Activated T-cell treated with anti-CD3 and anti-CD28 coated beads, Interleukin-2, amount 50 U/mL, for 24 hours (primary cell): ENCODE results near the gene CUL1.

ENCODE experiments used
- DNase-seq: peaks from one replicate; pipeline ENCODE4 v3.0.0-alpha.2; 2020
- H3K27ac Mint-ChIP-seq: 2 replicates; pipeline ENCODE4 v1.8.0; 2020; ENCODE audit warnings: mild to moderate bottlenecking, mixed read lengths
- H3K27me3 Mint-ChIP-seq: 2 replicates; pipeline ENCODE4 v1.8.0; 2020; ENCODE audit warnings: mixed read lengths
- H3K36me3 Mint-ChIP-seq: 2 replicates; pipeline ENCODE4 v1.8.0; 2020; ENCODE audit warnings: low read depth, mixed read lengths
- H3K4me1 Mint-ChIP-seq: 2 replicates; pipeline ENCODE4 v1.8.0; 2020; ENCODE audit warnings: low read depth, mixed read lengths
- H3K4me3 Mint-ChIP-seq: 2 replicates; pipeline ENCODE4 v1.8.0; 2020; ENCODE audit warnings: mild to moderate bottlenecking, moderate library complexity, mixed read lengths
- H3K9me3 Mint-ChIP-seq: 2 replicates; pipeline ENCODE4 v1.8.0; 2020; ENCODE audit warnings: mixed read lengths

The CUL1 gene

DNA sequence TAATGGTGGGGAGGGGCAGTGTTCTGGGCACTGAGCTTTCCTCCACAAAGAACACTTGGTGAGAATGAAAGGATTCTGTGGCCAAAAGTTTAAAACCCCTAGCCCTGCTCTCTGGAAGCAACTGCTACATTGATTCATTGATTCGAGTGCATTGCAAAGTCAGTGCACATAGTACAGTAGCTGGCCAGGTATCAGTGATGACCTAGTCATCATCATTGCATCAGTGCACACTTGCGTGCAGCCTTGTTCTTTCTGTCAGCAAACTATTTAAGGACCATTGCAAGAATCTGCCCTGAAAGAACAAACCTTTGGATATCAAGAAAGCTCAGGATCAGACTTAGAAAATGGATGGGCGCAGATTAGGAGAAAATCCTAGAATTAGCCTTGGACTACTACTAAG lies 47.4 kb downstream of the CUL1 start:
- Mint-ChIP-seq H3K36me3 (peaks cover 81% of the 10 kb centered on the region), H3K9me3 (peaks cover 8% of the 10 kb centered on the region), H3K4me3 (no peak overlapping the region), H3K27me3 (no peaks in the 10 kb centered on the region), H3K4me1 (peaks cover 38% of the 10 kb centered on the region), H3K27ac (peak overlapping the region; percentile 63)
- no peak for DNase-seq

DNA sequence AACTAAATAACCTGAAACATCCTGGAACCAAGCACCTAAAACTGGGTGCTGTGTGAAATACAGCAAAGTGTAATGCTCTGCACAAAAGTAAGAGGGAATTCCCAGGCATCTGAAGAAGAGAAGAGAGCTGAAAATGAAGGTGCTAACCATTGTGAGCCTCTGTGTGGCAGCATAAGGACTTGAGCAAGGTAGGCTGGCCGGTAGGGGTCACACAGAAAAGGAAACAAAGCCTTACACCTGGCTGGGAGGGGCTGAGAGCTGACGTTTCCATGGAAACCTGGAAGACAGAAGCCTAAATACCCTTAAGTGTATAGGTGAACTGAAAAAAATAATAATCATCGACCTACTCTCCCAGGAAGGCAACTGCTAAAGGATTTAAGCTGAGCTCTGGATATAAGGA lies 48.6 kb downstream of the CUL1 start:
- Mint-ChIP-seq H3K27me3 (no peaks in the 10 kb centered on the region), H3K36me3 (peaks cover 78% of the 10 kb centered on the region), H3K4me1 (peaks cover 39% of the 10 kb centered on the region)

DNA sequence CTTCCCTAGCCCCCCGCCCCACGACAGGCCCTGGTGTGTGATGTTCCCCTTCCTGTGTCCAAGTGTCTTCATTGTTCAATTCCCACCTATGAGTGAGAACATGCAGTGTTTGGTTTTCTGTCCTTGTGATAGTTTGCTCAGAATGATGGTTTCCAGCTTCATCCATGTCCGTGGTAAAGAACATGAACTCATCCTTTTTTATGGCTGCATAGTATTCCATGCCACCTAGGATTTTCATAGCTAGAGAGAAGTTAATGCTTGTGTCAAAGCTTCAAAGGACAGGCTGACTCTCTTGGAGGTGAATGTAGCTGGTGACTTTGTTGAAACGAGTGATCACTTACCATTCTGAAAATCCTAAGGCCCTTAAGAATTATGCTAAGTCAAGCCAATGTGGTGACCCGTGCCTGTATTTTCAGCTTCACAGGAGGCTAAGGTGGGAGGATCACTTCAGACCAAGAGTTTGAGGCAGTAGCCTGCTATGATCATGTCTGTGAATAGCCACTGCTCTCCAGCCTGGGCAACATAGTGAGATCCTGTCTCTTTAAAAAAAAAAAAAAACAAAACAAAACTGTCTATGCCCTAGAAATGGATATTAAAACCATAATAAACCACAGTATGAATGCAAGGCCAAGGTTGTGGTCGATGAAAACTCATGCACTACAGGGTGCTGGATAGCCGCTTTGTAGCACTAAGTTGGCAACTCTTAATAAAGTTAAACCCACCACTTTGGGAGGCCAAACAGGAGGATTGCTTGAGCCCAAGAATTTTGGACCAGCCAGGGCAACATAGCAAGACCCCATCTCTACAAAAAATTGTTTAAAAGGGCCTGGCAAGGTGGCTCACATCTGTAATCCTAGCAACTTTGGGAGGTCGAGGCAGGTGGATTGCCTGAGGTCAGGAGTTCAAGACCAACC lies 52.0 kb downstream of the CUL1 start:
- Mint-ChIP-seq H3K27ac (no peak overlapping the region), H3K4me1 (peaks cover 28% of the 10 kb centered on the region), H3K36me3 (peaks cover 70% of the 10 kb centered on the region), H3K4me3 (no peak overlapping the region), H3K9me3 (peaks cover 8% of the 10 kb centered on the region), H3K27me3 (no peaks in the 10 kb centered on the region)
- no peak for DNase-seq

More for the DNA sequence above, 48.6 kb downstream of the CUL1 start:
- Mint-ChIP-seq H3K9me3 (peaks cover 8% of the 10 kb centered on the region), H3K27ac (peak overlapping the region; percentile 4), H3K4me3 (no peak overlapping the region)
- DNase-seq: no peak

DNA sequence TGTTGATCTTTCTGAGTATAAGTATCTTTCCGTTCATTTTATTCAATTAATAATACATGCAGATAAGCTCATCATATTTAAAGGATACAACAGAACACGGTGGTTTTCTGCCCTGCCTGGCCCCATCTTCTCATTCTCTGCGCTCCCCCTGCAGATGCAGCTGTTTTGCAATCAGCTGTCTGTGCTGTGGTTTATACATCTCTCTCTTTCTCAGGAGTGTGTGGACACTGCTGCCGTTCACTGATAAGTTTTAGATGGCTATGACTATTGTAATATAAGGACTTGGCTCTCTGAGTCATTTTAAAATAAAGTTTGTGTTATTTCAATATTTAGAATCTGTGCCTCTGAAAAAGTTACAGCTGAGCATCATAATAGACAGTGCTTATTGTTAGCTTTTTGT lies 54.5 kb downstream of the CUL1 start:
- Mint-ChIP-seq H3K27ac (peak overlapping the region; percentile 0), H3K36me3 (peaks cover 70% of the 10 kb centered on the region), H3K27me3 (no peaks in the 10 kb centered on the region), H3K4me1 (peaks cover 18% of the 10 kb centered on the region), H3K9me3 (peaks cover 8% of the 10 kb centered on the region), H3K4me3 (no peak overlapping the region)
- no peak for DNase-seq

DNA sequence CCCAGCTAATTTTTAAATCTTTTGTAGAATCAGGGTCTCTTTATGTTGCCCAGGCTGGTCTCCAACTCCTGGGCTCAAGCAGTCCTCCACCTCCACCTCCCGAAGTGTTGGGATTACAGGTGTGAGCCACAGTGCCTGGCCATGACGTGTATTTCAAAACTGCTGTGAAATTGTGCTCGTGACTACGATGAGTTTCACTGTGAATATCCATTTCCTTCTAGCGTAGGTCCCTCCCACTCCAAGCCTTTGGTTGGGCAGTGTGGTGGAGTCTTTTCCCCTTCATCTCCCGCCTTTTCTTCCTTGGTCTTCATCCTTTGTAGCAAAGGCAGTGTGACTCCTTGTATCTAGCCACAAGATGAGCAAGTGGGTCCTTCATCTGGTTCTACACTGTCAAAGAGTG lies 56.2 kb downstream of the CUL1 start:
- Mint-ChIP-seq H3K27me3 (no peaks in the 10 kb centered on the region), H3K9me3 (peaks cover 2% of the 10 kb centered on the region), H3K36me3 (peaks cover 74% of the 10 kb centered on the region), H3K4me1 (peaks cover 18% of the 10 kb centered on the region), H3K4me3 (no peak overlapping the region), H3K27ac (peak overlapping the region; percentile 60)
- no peak for DNase-seq

DNA sequence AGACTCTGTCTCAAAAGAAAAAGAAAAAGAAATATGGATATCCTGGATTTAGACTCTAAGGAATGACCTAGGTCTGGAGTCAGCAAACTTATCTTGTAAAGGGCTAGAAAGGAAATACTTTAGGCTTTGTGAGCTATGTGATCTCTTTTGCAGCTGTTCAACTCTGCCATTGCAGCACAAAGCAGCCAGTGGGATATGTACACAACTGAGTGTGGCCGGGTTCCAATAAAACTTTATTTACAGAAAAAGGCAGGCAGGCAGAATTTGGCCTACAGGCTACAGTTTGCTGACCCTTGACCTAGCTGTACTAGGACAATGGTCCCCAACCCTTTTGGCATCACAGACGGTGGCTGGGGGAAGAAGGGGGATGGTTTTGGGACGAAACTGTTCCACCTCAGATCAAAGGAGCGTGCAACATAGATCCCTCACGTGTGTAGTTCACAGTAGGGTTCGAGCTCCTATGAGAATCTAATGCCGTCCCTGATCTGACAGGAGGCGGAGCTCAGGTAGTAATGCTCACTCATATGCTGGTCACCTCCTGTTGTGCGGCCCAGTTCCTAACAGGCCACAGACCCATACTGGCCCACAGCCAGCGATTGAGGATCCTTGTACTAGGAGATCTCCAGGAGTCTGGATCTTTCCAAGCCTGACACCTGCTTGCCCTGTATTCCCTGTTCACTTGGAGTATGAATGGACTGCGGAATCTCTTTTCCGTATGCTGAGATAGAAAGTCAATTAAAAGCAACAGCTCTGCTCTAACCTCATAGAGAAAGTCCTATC lies 63.0 kb downstream of the CUL1 start:
- no peaks in the 10 kb centered on the region for H3K27me3 Mint-ChIP-seq
- no peak for DNase-seq
- no peaks in the 10 kb centered on the region for H3K9me3 Mint-ChIP-seq
- peak overlapping the region; percentile 49 for H3K27ac Mint-ChIP-seq
- H3K36me3 Mint-ChIP-seq: peaks cover 88% of the 10 kb centered on the region
- H3K4me3 Mint-ChIP-seq: no peak overlapping the region
- no peaks in the 10 kb centered on the region for H3K4me1 Mint-ChIP-seq

DNA sequence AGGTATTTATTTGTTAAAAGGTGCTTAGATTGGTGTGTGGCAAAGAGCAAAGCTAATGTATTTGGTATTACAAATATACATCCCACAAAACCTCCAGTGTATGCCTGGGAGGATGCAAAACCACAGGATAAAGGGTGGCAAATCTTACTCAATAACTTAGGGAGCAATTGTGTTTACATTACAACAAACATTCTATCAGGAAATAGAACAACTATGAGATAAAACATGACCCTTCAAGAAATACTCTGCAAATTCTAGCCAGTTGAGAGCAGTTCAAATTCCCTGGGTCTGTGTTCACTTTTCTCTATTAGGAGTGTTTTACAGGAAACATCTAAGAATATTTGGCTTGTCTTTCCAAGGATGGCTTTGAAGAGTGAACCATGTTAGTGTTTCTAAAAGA lies 64.9 kb downstream of the CUL1 start:
- Mint-ChIP-seq H3K27me3 (no peaks in the 10 kb centered on the region), H3K4me3 (no peak overlapping the region), H3K36me3 (peaks cover 86% of the 10 kb centered on the region), H3K9me3 (no peaks in the 10 kb centered on the region), H3K4me1 (no peaks in the 10 kb centered on the region), H3K27ac (no peak overlapping the region)
- DNase-seq: no peak

DNA sequence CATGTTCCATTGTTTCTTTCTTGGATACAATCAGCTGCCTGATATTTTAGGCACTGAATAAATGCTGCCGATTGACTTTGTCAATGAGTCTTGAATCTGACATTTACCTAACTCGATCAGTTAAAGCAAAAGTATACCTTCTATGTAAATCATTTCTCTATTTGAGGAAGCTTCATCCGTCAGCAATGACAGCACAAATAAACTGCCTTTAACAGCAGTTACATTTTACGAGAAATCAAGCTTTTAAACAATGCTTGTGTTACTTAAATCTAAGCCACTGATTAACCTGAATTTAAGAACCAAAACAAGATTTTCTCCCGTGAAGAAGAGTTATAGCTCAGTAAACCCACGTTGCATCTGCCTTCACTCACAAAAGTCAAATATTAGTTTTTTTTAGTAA lies 71.3 kb downstream of the CUL1 start:
- H3K4me1 Mint-ChIP-seq: peaks cover 31% of the 10 kb centered on the region
- no peak for DNase-seq
- H3K36me3 Mint-ChIP-seq: peaks cover 92% of the 10 kb centered on the region
- no peaks in the 10 kb centered on the region for H3K9me3 Mint-ChIP-seq
- H3K27me3 Mint-ChIP-seq: no peaks in the 10 kb centered on the region
- H3K27ac Mint-ChIP-seq: peak overlapping the region; percentile 29
- H3K4me3 Mint-ChIP-seq: no peak overlapping the region

DNA sequence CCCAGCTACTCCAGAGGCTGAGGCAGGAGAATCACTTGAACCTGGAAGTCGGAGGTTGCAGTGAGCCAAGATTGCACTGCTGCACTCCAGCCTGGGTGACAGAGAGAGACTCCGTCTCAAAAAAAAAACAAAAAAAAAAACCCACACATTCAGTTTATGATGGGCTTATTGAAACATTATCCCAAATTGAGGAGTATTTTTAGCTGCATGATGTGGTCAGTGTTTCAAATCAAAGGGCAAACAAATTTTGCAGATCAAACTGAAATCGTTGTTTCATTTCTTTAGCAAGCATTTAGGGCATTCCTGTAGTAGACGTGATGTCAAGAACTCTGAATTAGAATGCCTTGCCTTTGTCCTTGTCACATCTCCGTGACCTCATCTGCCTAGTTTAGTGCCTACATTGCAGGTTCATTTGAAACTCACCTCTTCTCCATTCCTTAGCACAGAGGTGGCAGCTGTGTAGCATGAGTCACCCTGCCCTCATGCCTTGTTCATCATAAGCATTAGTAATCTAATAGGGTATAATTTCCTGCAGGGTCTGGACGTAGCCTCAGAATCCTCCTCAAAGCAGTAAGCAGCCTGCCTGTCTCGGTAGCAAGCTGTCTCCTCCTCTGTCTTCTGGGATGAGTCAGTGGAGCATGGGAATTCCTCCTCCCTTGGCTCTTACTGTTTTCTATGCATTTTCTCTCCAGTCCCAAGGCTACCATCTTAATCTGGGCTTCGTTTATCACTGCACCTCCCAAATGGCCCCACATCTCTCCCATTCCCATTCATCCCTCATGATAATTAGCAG lies 73.8 kb downstream of the CUL1 start:
- Mint-ChIP-seq H3K4me1 (peaks cover 40% of the 10 kb centered on the region), H3K9me3 (no peaks in the 10 kb centered on the region), H3K36me3 (peaks cover 96% of the 10 kb centered on the region), H3K4me3 (no peak overlapping the region), H3K27ac (peak overlapping the region; percentile 84), H3K27me3 (no peaks in the 10 kb centered on the region)
- peak; percentile 45 for DNase-seq

DNA sequence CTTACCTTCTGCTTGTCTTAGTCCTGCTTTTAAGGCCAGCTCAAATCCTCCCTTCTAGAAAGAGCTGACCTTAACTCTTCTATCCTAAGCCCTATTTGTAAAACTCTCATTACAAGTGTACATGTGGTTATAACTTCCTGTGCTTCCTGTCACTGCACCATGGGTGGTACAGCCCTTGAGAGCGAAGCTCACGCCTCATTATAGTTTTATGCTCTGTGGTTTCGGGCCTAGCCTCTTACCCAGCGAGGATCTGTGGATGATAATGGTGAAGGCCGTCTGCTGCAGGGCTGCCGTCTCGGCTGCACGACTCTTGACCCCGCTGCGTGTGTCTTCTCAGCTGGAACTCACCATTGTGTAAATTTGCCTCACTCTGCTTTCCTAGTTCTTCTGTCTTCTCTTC lies 74.6 kb downstream of the CUL1 start:
- Mint-ChIP-seq H3K9me3 (no peaks in the 10 kb centered on the region), H3K27ac (peak overlapping the region; percentile 84), H3K4me3 (no peak overlapping the region), H3K4me1 (peaks cover 41% of the 10 kb centered on the region), H3K27me3 (no peaks in the 10 kb centered on the region), H3K36me3 (peaks cover 93% of the 10 kb centered on the region)
- no peak for DNase-seq

DNA sequence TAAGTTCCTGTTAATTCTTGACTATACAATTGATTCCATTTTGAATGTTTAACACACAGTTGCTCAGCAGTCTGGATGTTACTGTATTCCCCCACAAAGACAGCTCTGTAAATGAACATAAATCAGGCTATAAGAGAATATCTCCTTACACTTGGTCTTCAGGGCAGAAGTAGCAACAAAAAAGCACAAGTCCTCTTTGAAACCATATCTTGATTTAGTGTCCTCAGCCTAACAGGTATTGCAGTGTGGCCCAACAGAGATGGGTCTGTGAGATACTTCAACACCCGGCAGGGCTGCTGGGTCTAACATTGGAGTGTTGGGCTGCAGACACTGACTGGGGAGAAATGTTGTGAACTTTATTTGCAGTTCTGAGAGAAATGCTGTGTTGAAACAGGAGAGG lies 75.8 kb downstream of the CUL1 start:
- H3K27me3 Mint-ChIP-seq: no peaks in the 10 kb centered on the region
- H3K27ac Mint-ChIP-seq: peak overlapping the region; percentile 12
- no peak for DNase-seq
- H3K4me3 Mint-ChIP-seq: no peak overlapping the region
- H3K9me3 Mint-ChIP-seq: no peaks in the 10 kb centered on the region
- H3K4me1 Mint-ChIP-seq: peaks cover 41% of the 10 kb centered on the region
- H3K36me3 Mint-ChIP-seq: peaks cover 96% of the 10 kb centered on the region

DNA sequence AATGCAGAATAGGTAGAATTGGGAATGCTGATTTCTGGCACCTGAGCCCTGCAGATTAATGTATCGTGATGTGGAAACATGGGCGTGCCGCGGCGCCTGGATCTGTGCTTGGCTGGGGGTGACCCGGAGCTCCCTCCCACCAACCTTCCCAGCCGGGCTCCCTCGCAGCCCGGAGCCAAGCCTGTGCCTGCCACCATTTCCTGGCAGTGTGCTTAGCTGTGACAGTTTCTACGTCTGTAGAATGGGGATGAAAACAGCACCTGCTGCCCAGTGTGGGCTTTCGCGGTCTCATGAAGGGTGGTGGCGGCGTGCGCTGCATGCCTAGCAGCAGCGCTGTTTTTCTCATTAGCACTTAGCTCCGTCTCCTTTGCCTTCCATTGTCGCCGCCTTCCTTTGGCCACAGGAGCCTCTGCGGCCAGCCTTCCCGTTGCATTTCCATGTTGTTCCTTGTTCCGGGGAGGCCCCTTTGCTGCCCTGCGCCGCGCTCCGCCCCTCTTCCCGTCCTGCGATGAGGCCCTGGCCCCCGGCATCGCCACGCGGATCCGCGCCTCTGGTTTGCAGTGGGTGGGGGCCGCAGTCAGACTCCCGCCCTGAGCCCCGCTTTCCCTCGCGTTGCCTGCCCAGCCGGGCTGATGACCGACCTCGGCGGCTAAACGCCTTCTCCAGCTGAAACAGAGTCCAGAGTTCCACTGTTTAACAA lies 84.2 kb downstream of the CUL1 start:
- Mint-ChIP-seq H3K27ac (no peak overlapping the region), H3K27me3 (no peaks in the 10 kb centered on the region), H3K36me3 (peaks cover 89% of the 10 kb centered on the region), H3K9me3 (no peaks in the 10 kb centered on the region), H3K4me3 (no peak overlapping the region), H3K4me1 (no peaks in the 10 kb centered on the region)
- no peak for DNase-seq

DNA sequence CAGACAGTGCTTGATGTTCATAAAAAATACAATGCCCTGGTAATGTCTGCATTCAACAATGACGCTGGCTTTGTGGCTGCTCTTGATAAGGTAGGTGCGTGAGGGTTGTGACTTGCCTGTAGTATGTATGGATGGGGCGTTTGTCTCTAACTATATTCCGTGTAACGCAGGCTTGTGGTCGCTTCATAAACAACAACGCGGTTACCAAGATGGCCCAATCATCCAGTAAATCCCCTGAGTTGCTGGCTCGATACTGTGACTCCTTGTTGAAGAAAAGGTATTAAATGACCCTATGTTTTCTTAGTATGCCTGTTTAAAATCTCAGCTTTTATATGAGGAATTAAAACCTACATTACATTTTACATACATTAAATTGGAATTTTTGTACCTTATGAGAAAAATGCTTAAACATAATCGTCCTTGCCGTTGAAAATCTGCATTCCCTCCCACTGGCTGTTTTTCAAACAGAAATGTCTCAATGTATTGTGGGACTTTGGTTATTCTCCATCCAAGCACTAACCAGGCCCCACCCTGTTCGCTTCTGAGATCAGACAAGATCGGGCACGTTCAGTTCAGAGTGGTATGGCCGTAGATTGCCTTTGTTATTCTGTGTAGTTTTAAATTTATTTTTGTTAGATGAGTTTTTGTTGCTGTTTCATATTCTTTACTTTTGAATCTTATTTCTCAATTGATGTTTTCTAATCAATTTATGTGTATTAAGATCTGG lies 85.3 kb downstream of the CUL1 start:
- no peak for DNase-seq
- Mint-ChIP-seq H3K27ac (no peak overlapping the region), H3K27me3 (no peaks in the 10 kb centered on the region), H3K9me3 (no peaks in the 10 kb centered on the region), H3K4me1 (no peaks in the 10 kb centered on the region), H3K4me3 (no peak overlapping the region), H3K36me3 (peaks cover 90% of the 10 kb centered on the region)
